AG09319 (cell line): ENCODE results near the gene SLIRP.
"Not testable (repeated sequence)": the region's sequence is repeated elsewhere in the genome, so short reads cannot be mapped to it uniquely, and the experiment has no call there.

Source experiments
- DNase-seq: peaks from one replicate; pipeline ENCODE4 v3.0.0-alpha.2; 2010; ENCODE audit warnings: low read depth; ENCODE audit errors: extremely low read depth
- TF ChIP-seq, protein P1 (sequence below): IDR thresholded peaks from 2 replicates; pipeline ENCODE4 v1.5.1; 2011; ENCODE audit warnings: low read depth, mild to moderate bottlenecking, inconsistent platforms, low read length, moderate library complexity

Gene SLIRP

DNA sequence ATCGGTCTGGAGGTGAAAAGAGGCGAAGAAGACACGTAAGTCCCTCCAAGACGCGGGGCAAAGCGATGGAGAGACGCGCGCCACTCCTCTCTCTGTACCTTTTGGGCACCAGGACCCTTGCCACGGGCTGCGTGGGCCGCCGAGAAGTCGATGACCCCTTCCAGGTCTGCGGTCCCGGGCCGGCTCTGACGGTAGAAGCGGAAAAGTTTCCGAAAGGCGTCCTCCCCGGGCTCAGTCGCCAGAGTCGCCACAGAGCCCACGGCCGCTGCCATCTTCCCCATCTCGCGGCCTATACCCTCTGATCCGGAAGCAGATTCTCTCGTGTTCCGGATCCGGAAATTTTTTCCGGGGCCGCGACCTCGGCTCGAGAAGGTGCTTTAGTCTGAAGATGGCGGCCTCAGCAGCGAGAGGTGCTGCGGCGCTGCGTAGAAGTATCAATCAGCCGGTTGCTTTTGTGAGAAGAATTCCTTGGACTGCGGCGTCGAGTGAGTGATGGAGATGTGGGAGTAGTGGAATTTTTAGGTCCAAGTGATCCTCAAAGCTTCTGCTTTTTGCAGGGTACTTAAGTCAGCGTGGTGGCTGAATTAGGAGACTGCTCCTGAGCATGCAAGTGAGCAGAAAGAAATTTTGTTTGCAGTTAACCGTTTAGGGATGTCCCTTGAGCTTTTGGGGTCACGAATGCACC lies at the start of gene SLIRP, which contains the start of gene ALKBH1:
Gene SLIRP (plus strand): TSS at position 380 of the 685 bp plus-strand sequence. CDS start 9 bp downstream, at position 389.
Gene ALKBH1 (minus strand): TSS at position 300 of the 685 bp plus-strand sequence. CDS start 19 bp downstream, at position 281.
- TF ChIP-seq, protein P1, sequence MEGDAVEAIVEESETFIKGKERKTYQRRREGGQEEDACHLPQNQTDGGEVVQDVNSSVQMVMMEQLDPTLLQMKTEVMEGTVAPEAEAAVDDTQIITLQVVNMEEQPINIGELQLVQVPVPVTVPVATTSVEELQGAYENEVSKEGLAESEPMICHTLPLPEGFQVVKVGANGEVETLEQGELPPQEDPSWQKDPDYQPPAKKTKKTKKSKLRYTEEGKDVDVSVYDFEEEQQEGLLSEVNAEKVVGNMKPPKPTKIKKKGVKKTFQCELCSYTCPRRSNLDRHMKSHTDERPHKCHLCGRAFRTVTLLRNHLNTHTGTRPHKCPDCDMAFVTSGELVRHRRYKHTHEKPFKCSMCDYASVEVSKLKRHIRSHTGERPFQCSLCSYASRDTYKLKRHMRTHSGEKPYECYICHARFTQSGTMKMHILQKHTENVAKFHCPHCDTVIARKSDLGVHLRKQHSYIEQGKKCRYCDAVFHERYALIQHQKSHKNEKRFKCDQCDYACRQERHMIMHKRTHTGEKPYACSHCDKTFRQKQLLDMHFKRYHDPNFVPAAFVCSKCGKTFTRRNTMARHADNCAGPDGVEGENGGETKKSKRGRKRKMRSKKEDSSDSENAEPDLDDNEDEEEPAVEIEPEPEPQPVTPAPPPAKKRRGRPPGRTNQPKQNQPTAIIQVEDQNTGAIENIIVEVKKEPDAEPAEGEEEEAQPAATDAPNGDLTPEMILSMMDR = no peak
- DNase-seq = no peak

DNA sequence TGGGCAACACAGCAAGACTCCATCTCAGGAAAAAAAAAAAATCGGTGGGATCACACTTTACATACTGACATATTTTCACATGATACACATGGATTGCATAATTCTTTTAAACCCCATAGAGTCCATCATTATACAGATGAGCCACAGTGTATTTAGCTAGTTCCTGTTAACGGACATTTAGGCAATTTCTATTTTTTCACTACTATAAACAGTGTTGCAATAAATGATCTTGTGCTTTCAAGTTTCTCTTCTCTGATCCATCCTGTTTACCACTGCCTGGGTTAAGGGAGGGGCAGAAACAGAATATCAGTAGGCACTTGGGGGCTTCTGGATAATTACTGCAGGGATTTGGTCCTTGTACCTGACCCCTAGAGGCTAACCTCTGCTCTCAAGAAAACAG lies 48.1 kb upstream of the SLIRP start:
- no peak for DNase-seq
- TF ChIP-seq, protein P1 = no peak

DNA sequence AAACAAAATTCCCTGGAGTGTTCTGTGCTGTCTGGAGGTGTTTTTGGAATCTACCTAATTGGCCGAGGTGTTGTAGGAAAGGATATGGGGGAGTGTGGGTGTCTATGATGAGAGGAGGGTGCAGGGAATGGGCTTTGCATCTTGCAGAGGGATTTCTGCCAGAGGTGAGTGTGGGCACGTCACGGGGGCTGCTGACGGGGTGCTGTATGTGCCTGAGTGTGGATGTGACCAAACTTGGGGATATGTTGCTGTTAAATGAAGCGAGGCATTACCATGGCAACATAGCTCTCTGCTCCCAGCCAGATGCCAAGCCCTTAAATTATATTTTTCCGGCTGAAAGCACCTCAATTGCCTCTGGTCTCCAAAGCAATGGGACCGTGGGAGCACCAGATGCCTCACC lies 47.1 kb upstream of the SLIRP start:
- TF ChIP-seq, protein P1 = no peak
- DNase-seq = no peak

DNA sequence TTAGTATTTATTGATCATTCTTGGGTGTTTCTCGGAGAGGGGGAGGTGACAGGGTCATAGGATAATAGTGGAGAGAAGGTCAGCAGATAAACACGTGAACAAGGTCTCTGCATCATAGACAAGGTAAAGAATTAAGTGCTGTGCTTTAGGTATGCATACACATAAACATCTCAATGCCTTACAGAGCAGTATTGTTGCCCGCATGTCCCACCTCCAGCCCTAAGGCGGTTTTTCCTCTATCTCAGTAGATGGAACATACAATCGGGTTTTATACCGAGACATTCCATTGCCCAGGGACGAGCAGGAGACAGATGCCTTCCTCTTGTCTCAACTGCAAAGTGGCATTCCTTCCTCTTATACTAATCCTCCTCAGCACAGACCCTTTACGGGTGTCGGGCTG lies 46.3 kb upstream of the SLIRP start:
- not testable (repeated sequence) for DNase-seq

DNA sequence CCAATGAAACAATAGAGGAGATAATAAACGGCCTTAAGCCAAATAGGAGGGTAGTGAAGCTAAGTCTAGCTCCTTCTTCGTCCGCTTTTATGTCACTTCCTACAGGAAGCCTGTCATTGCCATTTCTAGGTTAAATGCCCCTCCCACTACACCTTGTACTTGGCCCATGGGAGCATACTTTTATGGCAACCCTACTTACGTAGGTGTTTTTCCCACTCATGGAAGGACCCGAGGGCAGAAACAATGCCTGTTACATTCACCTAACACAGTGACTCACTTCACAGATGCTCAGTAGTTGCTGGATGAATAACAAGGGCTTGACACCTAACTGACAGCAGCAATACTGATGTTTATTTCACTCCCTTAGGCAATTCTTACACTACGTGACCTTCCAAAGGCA lies 44.6 kb upstream of the SLIRP start:
- TF ChIP-seq, protein P1 = no peak
- no peak for DNase-seq

DNA sequence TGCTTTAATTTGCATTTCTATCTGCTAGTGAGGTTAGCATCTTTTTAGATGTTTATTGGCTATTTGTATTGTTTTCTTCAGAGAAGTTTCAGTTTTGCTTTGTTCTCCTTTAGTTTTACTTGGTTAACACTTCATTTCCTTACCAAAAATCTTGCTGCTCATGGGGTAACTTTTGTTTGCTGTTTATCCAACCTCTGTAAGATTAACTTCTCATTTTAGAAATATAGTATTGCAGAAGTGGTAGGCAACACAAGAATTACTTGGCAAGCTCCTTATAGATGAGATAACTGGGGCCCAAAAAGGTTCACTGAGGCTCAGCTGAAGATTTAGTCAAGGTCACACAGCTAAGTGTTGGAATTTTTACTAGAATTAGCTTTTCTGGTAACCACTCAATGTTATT lies 40.6 kb upstream of the SLIRP start:
- no peak for DNase-seq
- TF ChIP-seq, protein P1 = no peak

DNA sequence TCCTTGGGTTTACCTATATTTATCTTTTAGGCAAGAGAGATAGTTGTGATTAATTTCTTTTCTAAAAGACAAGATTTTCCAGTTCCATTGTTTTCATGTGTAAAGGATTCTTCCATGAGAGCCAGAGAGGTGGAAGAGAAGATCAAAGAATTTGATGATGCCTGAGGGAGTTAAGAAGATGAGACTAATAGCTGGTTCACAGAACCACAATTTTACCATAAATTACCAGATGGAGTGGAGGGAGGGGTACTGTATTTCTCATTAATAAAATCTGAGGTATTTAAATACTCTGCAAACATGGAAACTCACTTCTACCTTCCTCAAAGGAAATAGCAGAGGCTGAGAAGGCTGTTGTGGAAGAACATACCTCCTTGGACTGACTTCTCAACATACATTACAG lies 34.7 kb upstream of the SLIRP start:
- TF ChIP-seq, protein P1 = no peak
- no peak for DNase-seq

DNA sequence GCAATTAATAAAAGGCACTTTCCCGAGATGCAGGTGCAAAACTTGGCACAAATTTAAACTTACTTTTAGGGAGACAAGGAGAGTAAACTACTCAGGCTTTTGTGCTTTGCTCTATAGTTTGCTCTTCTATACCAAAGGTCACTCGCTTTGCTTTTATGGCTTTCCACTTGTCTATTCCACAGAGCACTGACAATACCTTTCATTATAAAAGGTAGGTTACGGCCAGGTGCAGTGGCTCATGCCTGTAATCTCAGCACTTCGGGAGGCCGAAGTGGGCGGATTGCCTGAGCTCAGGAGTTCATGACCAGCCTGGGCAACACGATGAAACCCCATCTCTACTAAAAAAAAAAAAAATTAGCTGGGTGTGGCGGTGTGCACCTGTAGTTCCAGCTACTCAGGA lies 33.0 kb upstream of the SLIRP start:
- TF ChIP-seq, protein P1 = no peak
- DNase-seq = no peak
